K562 (cell line): ENCODE results near the gene MED22. TPM values are rescaled to one million over a fixed set of nuclear protein-coding genes. Genes with fewer than 3 reads are reported as not detected.
A peak's percentile ranks its signal among the peaks of the same experiment; 100 is the strongest.

Experiments
- AFF4 ChIP-seq: sonication (generic); formaldehyde crosslinking; IDR thresholded peaks from 2 replicates; pipeline ENCODE4 v1.8.0; 2023; ENCODE audit warnings: mild to moderate bottlenecking, missing genetic modification reagents
- ARID3A ChIP-seq: IDR thresholded peaks from 2 replicates; pipeline ENCODE4 v1.6.1; 2012; ENCODE audit warnings: low read depth, low read length, improper control_type of control experiment, borderline replicate concordance
- ETS2 ChIP-seq: IDR thresholded peaks from 2 replicates; pipeline ENCODE4 v1.6.1; 2016; ENCODE audit warnings: borderline replicate concordance, missing genetic modification characterization, mild to moderate bottlenecking, moderate library complexity, missing compliant biosample characterization; ENCODE audit not compliant: poor library complexity, severe bottlenecking
- HNRNPUL1 ChIP-seq: fragments of 200-400 bp; formaldehyde crosslinking; IDR thresholded peaks from 2 replicates; pipeline ENCODE4 v1.6.1; 2017; ENCODE audit warnings: low read length
- HOMEZ ChIP-seq: fragments of 250-450 bp; sonication (Bioruptor Pico); IDR thresholded peaks from 2 replicates; pipeline ENCODE4 v1.4.0; 2020; ENCODE audit warnings: mild to moderate bottlenecking, moderate library complexity
- KAT7 ChIP-seq: sonication (generic); formaldehyde crosslinking; IDR thresholded peaks from 2 replicates; pipeline ENCODE4 v1.8.0; 2022; ENCODE audit warnings: missing genetic modification reagents, mild to moderate bottlenecking, borderline replicate concordance
- MAFK ChIP-seq: IDR thresholded peaks from 2 replicates; pipeline ENCODE4 v1.6.1; 2011; ENCODE audit warnings: low read length, improper control_type of control experiment
- MED1 ChIP-seq: sonication (generic); formaldehyde crosslinking; IDR thresholded peaks from 2 replicates; pipeline ENCODE4 v1.8.1; 2023; ENCODE audit warnings: missing genetic modification reagents, borderline replicate concordance
- NCOA6 ChIP-seq: fragments of 450-650 bp; IDR thresholded peaks from 2 replicates; pipeline ENCODE4 v1.6.1; 2017; ENCODE audit warnings: mild to moderate bottlenecking
- NFE2 ChIP-seq: IDR thresholded peaks from 2 replicates; pipeline ENCODE4 v1.6.1; 2014; ENCODE audit warnings: antibody characterized with exemption, low read depth
- NKRF ChIP-seq: fragments of 450-650 bp; IDR thresholded peaks from 2 replicates; pipeline ENCODE4 v1.6.1; 2016; ENCODE audit warnings: borderline replicate concordance
- POLR2G ChIP-seq: fragments of 200-400 bp; formaldehyde crosslinking; IDR thresholded peaks from 2 replicates; pipeline ENCODE4 v1.6.1; 2017; ENCODE audit warnings: low read depth, mild to moderate bottlenecking, antibody characterized with exemption, low read length, moderate library complexity
- PTBP1 ChIP-seq: fragments of 200-400 bp; formaldehyde crosslinking; IDR thresholded peaks from 2 replicates; pipeline ENCODE4 v1.6.1; 2017; ENCODE audit warnings: low read depth, low read length
- TCF7 ChIP-seq: sonication (generic); IDR thresholded peaks from 2 replicates; pipeline ENCODE4 v1.6.1; 2016; ENCODE audit warnings: antibody characterized with exemption, borderline replicate concordance
- TRIM25 ChIP-seq: fragments of 450-650 bp; IDR thresholded peaks from 2 replicates; pipeline ENCODE4 v1.7.0; 2016; ENCODE audit warnings: borderline replicate concordance
- ZNF133 ChIP-seq: fragments of 250-450 bp; sonication (Bioruptor Pico); IDR thresholded peaks from 2 replicates; pipeline ENCODE4 v1.4.0; 2020; ENCODE audit warnings: mild to moderate bottlenecking
- ZNF551 ChIP-seq: fragments of 250-450 bp; sonication (Bioruptor Pico); IDR thresholded peaks from 2 replicates; pipeline ENCODE4 v1.5.0; 2021; ENCODE audit warnings: mild to moderate bottlenecking, moderate library complexity
- ZNF668 ChIP-seq: fragments of 250-450 bp; sonication (Bioruptor Pico); IDR thresholded peaks from 2 replicates; pipeline ENCODE4 v1.8.0; 2022; ENCODE audit warnings: mild to moderate bottlenecking, inconsistent platforms
- polyA plus RNA-seq, 8 experiments: library from polyadenylated mRNA; depleted of rRNA in 4 of 8; stranded (reverse) in 5 of 8; unstranded in 3 of 8; fragments of >200 nt; fragmentation: Nextera tagmentation in 2 of 8; fragmentation: Illumina TruSeq in 1 of 8; extraction: Ambion mirVana in 2 of 8; extraction: Trizol in 1 of 8; gene quantifications; 2 replicates each; pipeline versions ENCODE4 v1.2.1 to v1.2.3, GENCODE V29; 2011 to 2014; ENCODE audit warnings: inconsistent platforms in 1 of 8, missing spikeins in 1 of 8
- total RNA-seq, 7 experiments: library from RNA; depleted of rRNA in 6 of 7; stranded (reverse); fragments of >200 nt in 6 of 7; fragmentation: Illumina TruSeq in 2 of 7; extraction: Trizol in 2 of 7; gene quantifications; 2 replicates each; pipeline versions ENCODE4 v1.2.1 to v1.2.3, GENCODE V29; 2011 to 2021; ENCODE audit warnings: low replicate concordance in 1 of 7

Gene MED22
- total and polyA plus RNA-seq, 9 of the 15 experiments (the other 6 are each of a cell fraction or from before 2014, with no cell fraction given), result 0.73 to 35.6 (median 22.3) TPM

- TF ChIP-seq NFE2, result no peak
- TF ChIP-seq AFF4, result no peak
- TF ChIP-seq ETS2, result no peak
- TF ChIP-seq HNRNPUL1, result no peak
- no peak for TF ChIP-seq ZNF133 (CRISPR knock-in tag)
- no peak for TF ChIP-seq KAT7
- TF ChIP-seq MED1 (CRISPR knock-in tag), result no peak
- TF ChIP-seq TRIM25, result no peak
- TF ChIP-seq ARID3A, result no peak
- no peak for TF ChIP-seq NKRF
- no peak for TF ChIP-seq PTBP1
- peak; percentile 58 for TF ChIP-seq POLR2G
- TF ChIP-seq NCOA6, result no peak
- no peak for TF ChIP-seq ZNF668 (CRISPR knock-in tag)
- no peak for TF ChIP-seq TCF7
- TF ChIP-seq HOMEZ (CRISPR knock-in tag), result no peak
- no peak for TF ChIP-seq MAFK
- no peak for TF ChIP-seq ZNF551
Measured at GRCh38 chr9:133396952-133397351, 49.0 kb upstream of the MED22 start (continued).
